ENCODE measurements around the gene NETO1. TPM values are rescaled to one million over a fixed set of nuclear protein-coding genes. Genes with fewer than 3 reads are reported as not detected.

The NETO1 gene
- total RNA-seq, 1 donor from 2014 or later: not detected

DNA sequence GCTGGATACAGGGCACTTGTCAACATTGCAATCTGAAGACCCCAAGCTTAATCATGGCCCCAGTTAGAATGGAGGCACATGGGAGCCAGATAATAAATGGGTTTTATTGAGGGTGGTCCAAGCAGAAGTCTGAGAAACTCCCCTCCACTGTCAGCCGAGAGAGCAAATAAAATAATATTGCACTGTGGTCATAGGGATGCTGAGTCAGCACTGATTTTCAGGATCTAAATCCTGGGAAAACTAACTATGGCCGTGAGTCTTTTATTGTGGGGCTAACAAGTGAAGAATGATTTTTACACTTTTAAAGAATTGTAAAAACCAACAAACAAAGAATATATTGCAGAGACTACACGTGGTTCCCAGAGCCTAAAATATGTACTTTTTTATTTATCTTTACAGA lies 31.1 kb upstream of the NETO1 start:
- H3K4me3 ChIP-seq: no peak overlapping the region
- DNase-seq: no peak
- intact Hi-C loops (cut with DNase I): no loop called here
- ATAC-seq: no peak
- H3K36me3 ChIP-seq: no peaks in the 10 kb centered on the region
- H3K27me3 ChIP-seq: no peaks in the 10 kb centered on the region
- no peaks in the 10 kb centered on the region for H3K9me3 ChIP-seq
- H3K4me1 ChIP-seq: no peaks in the 10 kb centered on the region
- H3K27ac ChIP-seq: no peak overlapping the region
- TF ChIP-seq, protein P1, sequence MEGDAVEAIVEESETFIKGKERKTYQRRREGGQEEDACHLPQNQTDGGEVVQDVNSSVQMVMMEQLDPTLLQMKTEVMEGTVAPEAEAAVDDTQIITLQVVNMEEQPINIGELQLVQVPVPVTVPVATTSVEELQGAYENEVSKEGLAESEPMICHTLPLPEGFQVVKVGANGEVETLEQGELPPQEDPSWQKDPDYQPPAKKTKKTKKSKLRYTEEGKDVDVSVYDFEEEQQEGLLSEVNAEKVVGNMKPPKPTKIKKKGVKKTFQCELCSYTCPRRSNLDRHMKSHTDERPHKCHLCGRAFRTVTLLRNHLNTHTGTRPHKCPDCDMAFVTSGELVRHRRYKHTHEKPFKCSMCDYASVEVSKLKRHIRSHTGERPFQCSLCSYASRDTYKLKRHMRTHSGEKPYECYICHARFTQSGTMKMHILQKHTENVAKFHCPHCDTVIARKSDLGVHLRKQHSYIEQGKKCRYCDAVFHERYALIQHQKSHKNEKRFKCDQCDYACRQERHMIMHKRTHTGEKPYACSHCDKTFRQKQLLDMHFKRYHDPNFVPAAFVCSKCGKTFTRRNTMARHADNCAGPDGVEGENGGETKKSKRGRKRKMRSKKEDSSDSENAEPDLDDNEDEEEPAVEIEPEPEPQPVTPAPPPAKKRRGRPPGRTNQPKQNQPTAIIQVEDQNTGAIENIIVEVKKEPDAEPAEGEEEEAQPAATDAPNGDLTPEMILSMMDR (IDR thresholded peaks at IDR 0.05): no peak

DNA sequence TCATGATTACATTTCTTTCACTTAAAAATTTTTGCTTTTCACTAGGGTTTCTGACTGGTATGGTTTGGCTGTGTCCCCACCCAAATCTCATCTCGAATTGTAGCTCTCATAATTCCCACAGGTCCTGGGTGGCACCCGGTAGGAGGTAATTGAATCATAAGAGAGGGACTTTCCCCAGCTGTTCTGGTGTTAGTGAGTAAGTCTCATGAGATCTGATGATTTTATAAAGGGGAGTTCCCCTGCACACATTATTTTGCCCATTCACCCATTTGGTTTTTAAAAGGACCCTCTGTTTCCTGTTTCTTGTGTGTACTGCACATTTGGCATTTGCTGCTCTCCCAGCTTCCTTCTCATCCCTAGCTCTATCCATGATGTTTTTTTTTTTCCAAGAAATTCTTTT lies 27.8 kb upstream of the NETO1 start:
- TF ChIP-seq, protein P1 (IDR thresholded peaks at IDR 0.05): no peak
- no peak for DNase-seq
- Histone ChIP-seq H3K9me3 (no peaks in the 10 kb centered on the region), H3K27me3 (no peaks in the 10 kb centered on the region), H3K4me1 (no peaks in the 10 kb centered on the region), H3K4me3 (no peak overlapping the region), H3K27ac (no peak overlapping the region), H3K36me3 (no peaks in the 10 kb centered on the region)
- no peak for ATAC-seq
- intact Hi-C loops (cut with DNase I): no loop called here

DNA sequence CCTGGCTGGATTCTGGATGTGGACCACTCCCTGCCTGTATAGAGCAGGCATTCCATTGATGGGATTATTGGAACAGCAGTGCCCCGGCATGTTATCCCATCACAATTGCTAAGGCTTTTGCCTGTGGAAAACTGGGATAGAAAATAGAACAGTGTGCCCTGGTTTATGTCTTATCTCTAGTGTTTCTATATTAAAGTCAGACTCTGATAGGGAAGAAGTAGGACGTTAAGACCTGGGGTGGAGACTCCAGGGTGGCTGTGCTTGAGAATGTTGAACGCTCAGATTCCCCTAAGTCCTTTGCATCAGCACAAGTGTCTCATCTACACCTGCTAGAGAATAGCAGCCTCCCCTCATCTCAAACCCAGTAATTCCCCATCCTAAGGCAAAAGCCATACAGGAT lies 10.8 kb upstream of the NETO1 start:
- ATAC-seq: no peak

DNA sequence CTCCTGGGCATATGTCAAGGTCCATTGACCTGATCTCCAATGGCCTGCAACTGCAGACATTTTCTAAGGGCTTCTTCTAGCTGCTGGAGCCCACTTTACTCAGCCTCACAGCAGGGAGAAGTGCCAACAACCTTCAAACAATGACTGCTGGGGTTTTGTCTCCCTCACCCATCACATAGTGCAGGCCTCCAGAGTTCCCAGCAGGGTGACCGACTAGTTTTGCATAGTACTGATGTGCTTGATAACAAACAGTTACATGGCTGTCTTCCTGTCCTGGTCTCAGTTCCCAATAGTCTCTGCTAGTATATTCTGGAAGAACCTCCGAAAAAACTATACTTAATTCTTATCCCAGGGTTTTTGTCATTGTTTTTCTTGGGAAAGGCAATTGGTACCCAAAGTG lies 10.4 kb upstream of the NETO1 start:
- no peaks in the 10 kb centered on the region for H3K4me1 ChIP-seq
- no peak overlapping the region for H3K27ac ChIP-seq
- no peaks in the 10 kb centered on the region for H3K27me3 ChIP-seq
- ATAC-seq: no peak
- H3K9me3 ChIP-seq: no peaks in the 10 kb centered on the region
- intact Hi-C loops (cut with DNase I): no loop called here
- TF ChIP-seq, protein P1 (IDR thresholded peaks at IDR 0.05): no peak
- H3K36me3 ChIP-seq: no peaks in the 10 kb centered on the region
- no peak for DNase-seq
- H3K4me3 ChIP-seq: no peak overlapping the region

More for the DNA sequence above, 10.8 kb upstream of the NETO1 start:
- TF ChIP-seq, protein P1 (IDR thresholded peaks at IDR 0.05): no peak
- intact Hi-C loops (cut with DNase I): no loop called here
- Histone ChIP-seq H3K27me3 (no peaks in the 10 kb centered on the region), H3K4me1 (no peaks in the 10 kb centered on the region), H3K4me3 (no peak overlapping the region), H3K27ac (no peak overlapping the region), H3K36me3 (no peaks in the 10 kb centered on the region), H3K9me3 (no peaks in the 10 kb centered on the region)
- no peak for DNase-seq

DNA sequence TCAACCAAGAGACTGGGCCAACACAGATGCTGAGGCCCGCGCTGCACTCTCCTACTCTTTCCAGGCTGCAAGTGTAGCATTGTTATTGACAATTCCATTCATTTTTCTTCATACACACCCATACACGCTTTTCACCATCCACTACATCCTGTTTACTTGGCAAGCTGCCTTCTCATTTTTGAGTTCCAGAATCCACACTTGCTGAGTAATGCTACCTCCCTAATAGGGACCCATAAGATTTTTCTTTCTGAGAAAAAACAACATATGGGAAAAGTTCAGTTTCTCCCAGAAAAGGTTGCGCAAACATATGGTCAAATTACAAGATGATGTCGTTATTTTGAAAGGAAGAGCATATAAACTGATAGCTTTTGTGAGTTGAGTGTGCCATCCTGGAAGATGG lies 3.3 kb upstream of the NETO1 start:
- Histone ChIP-seq H3K4me1 (no peaks in the 10 kb centered on the region), H3K27ac (no peak overlapping the region), H3K36me3 (no peaks in the 10 kb centered on the region), H3K27me3 (peaks cover 38% of the 10 kb centered on the region), H3K9me3 (no peaks in the 10 kb centered on the region), H3K4me3 (no peak overlapping the region)
- TF ChIP-seq, protein P1 (IDR thresholded peaks at IDR 0.05): no peak
- ATAC-seq (peak; percentile 10), DNase-seq (no peak)
- intact Hi-C loops (cut with DNase I): no loop called here
